ENCODE data around the gene SIT1.

The SIT1 gene

GRCh38 chr9:35650341-35651158 is at the start of gene SIT1:
Gene SIT1 (minus strand): TSS chr9:35650931. CDS start chr9:35650853, 78 bp downstream.
- peaks cover 3% of the 10 kb centered on the region for H3K27me3 Mint-ChIP-seq (ENCODE audit: low read depth)
- no peak within 1 kb of the TSS for H3K4me3 Mint-ChIP-seq
- TF ChIP-seq CTCF (IDR thresholded peaks at IDR 0.05; ENCODE audit: unreplicated experiment in 3 of 3) = no peak

GRCh38 chr9:35700031-35700430 is 49.3 kb upstream of the SIT1 start:
- H3K27me3 Mint-ChIP-seq (ENCODE audit: low read depth) = no peaks in the 10 kb centered on the region
- H3K9me3 Mint-ChIP-seq = no peaks in the 10 kb centered on the region
- H3K27ac Mint-ChIP-seq = no peak overlapping the region
- no peak overlapping the region for H3K4me3 Mint-ChIP-seq
- no peak for TF ChIP-seq CTCF (IDR thresholded peaks at IDR 0.05; ENCODE audit: unreplicated experiment in 3 of 3)
- H3K4me1 Mint-ChIP-seq = peaks cover 6% of the 10 kb centered on the region
- peaks cover 23% of the 10 kb centered on the region for H3K36me3 Mint-ChIP-seq (ENCODE audit: low read depth)

More at GRCh38 chr9:35650341-35651158, at the start of gene SIT1:
- Mint-ChIP-seq H3K27ac (peak within 1 kb of the TSS in 2 of 3 experiments; percentile 26 to 49), H3K36me3 (ENCODE audit: low read depth) (no peaks in the 10 kb centered on the region), H3K4me1 (peaks cover 23% of the 10 kb centered on the region), H3K9me3 (no peaks in the 10 kb centered on the region)

- H3K4me1 Mint-ChIP-seq = peaks cover 6% of the 10 kb centered on the region
- no peaks in the 10 kb centered on the region for H3K9me3 Mint-ChIP-seq
- H3K36me3 Mint-ChIP-seq (ENCODE audit: low read depth) = peaks cover 7% of the 10 kb centered on the region
- no peaks in the 10 kb centered on the region for H3K27me3 Mint-ChIP-seq (ENCODE audit: low read depth)
- no peak overlapping the region for H3K4me3 Mint-ChIP-seq
- H3K27ac Mint-ChIP-seq = no peak overlapping the region
- TF ChIP-seq CTCF (IDR thresholded peaks at IDR 0.05; ENCODE audit: unreplicated experiment in 3 of 3) = no peak
Measured at GRCh38 chr9:35698231-35698630, 47.5 kb upstream of the SIT1 start.

- no peak for TF ChIP-seq CTCF (IDR thresholded peaks at IDR 0.05; ENCODE audit: unreplicated experiment in 3 of 3)
- H3K27ac Mint-ChIP-seq = no peak overlapping the region
- H3K36me3 Mint-ChIP-seq (ENCODE audit: low read depth) = no peaks in the 10 kb centered on the region
- no peaks in the 10 kb centered on the region for H3K27me3 Mint-ChIP-seq (ENCODE audit: low read depth)
- no peaks in the 10 kb centered on the region for H3K9me3 Mint-ChIP-seq
- no peak overlapping the region for H3K4me3 Mint-ChIP-seq
- peaks cover 6% of the 10 kb centered on the region for H3K4me1 Mint-ChIP-seq
Measured at GRCh38 chr9:35697486-35697885, 46.8 kb upstream of the SIT1 start.

GRCh38 chr9:35696520-35697215 is 45.9 kb upstream of the SIT1 start:
- Mint-ChIP-seq H3K4me1 (peaks cover 11% of the 10 kb centered on the region), H3K9me3 (no peaks in the 10 kb centered on the region), H3K27ac (peak overlapping the region; percentile 11 to 50 (median 20)), H3K27me3 (ENCODE audit: low read depth) (no peaks in the 10 kb centered on the region), H3K4me3 (no peak overlapping the region), H3K36me3 (ENCODE audit: low read depth) (no peaks in the 10 kb centered on the region)
- peak; percentile 81 to 87 (median 84) for TF ChIP-seq CTCF (IDR thresholded peaks at IDR 0.05; ENCODE audit: unreplicated experiment in 3 of 3)
